ENCODE data around the gene LPA.

DNA sequence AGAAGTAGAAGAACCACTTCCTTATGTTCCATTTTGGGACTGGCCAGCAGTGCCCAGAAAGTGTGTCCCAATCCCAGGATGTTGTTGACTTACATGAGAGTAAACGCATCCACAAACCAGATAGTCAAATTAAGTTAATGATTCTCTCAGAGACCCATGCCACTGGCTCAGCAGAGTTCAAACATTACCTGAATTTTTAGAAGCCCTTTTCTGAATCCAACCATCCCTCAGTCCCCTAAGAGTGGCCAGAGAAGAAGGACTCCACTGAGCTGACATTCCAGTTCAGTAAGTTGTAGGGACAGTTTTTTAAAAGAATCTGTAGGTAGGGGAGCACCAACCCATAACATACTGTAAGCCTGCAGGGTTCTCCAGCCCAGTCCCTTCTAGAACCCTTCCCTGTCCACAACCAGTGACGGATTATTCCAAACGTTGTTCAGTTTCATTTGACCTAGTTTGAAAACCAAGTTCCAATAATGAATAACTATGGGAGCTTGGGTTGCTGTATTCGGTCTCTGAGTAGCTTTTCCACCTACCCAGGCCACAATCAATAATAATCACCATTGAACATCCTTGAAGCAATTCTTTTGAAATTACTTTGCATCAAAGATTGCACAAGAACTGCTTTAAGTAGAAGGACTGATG, 153.0 kb downstream of the LPA start:
- TF ChIP-seq SP1 (IDR thresholded peaks at IDR 0.05) = no peak
- TF ChIP-seq L3MBTL2 (conservative IDR thresholded peaks at IDR 0.05) = no peak
- TF ChIP-seq, protein P1, sequence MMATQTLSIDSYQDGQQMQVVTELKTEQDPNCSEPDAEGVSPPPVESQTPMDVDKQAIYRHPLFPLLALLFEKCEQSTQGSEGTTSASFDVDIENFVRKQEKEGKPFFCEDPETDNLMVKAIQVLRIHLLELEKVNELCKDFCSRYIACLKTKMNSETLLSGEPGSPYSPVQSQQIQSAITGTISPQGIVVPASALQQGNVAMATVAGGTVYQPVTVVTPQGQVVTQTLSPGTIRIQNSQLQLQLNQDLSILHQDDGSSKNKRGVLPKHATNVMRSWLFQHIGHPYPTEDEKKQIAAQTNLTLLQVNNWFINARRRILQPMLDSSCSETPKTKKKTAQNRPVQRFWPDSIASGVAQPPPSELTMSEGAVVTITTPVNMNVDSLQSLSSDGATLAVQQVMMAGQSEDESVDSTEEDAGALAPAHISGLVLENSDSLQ (IDR thresholded peaks at IDR 0.05) = no peak
- TF ChIP-seq FOXM1 (IDR thresholded peaks at IDR 0.05; ENCODE audit: borderline replicate concordance) = no peak
- TF ChIP-seq ELF4 (IDR thresholded peaks at IDR 0.05) = no peak
- TF ChIP-seq TARDBP (IDR thresholded peaks at IDR 0.05) = no peak
- TF ChIP-seq HDGF (IDR thresholded peaks at IDR 0.05; ENCODE audit: borderline replicate concordance) = no peak
- TF ChIP-seq FOXK2 (IDR thresholded peaks at IDR 0.05) = no peak
- TF ChIP-seq CTBP1 (IDR thresholded peaks at IDR 0.05; ENCODE audit: borderline replicate concordance) = no peak
- TF ChIP-seq BHLHE40 (IDR thresholded peaks at IDR 0.05; ENCODE audit: borderline replicate concordance) = no peak
